ENCODE data around the gene RAB34. TPM values are rescaled to one million over a fixed set of nuclear protein-coding genes. Genes with fewer than 3 reads are reported as not detected.

RAB34 gene
- total RNA-seq: 100 to 1,000 TPM; 165 to 181 TPM

- no peaks in the 10 kb centered on the region for H3K27me3 ChIP-seq (replicated peaks; ENCODE audit: insufficient read depth)
- DNase-seq (ENCODE audit: low spot score): peak; percentile 67
- TF ChIP-seq CTCF (IDR thresholded peaks at IDR 0.05): peak in 2 of 4 experiments; percentile 32 to 40
- TF ChIP-seq POLR2A (IDR thresholded peaks at IDR 0.05): peak; percentile 58
- TF ChIP-seq POLR2AphosphoS5 (IDR thresholded peaks at IDR 0.05): peak; percentile 51
- peak within 1 kb of the TSS; percentile 42 to 43 for H3K4me3 ChIP-seq
- H3K4me1 ChIP-seq (replicated peaks): peaks cover 26% of the 10 kb centered on the region
- H3K9me3 ChIP-seq: no peaks in the 10 kb centered on the region
- intact Hi-C loops (cut with DNase I): no loop called here
- peaks cover 3 to 10% of the 10 kb centered on the region in 2 donors for H3K36me3 ChIP-seq
- peak within 1 kb of the TSS; percentile 83 to 87 for H3K27ac ChIP-seq
- WGBS: 1% methylated on average over 34 of the region's 60 CpGs
Measured at GRCh38 chr17:28717578-28718332, at the start of gene RAB34. Gene RAB34 (minus strand): TSS chr17:28717868. CDS start chr17:28717266, 602 bp downstream.

GRCh38 chr17:28765038-28765437, 47.4 kb upstream of the RAB34 start:
- Histone ChIP-seq H3K9me3 (no peaks in the 10 kb centered on the region), H3K4me1 (replicated peaks) (peaks cover 10% of the 10 kb centered on the region), H3K36me3 (no peaks in the 10 kb centered on the region), H3K4me3 (no peak overlapping the region), H3K27me3 (replicated peaks; ENCODE audit: insufficient read depth) (no peaks in the 10 kb centered on the region), H3K27ac (no peak overlapping the region)
- no peak for DNase-seq (ENCODE audit: low spot score)
- 62% methylated on average over 4 of the region's 4 CpGs for WGBS
- intact Hi-C loops (cut with DNase I): loop anchor here (10.0 kb wide), 1 partner anchor 90 kb away; the partner anchor contains the start of gene ERAL1
- TF ChIP-seq POLR2AphosphoS5 (IDR thresholded peaks at IDR 0.05): no peak
- TF ChIP-seq CTCF (IDR thresholded peaks at IDR 0.05): no peak
- no peak for TF ChIP-seq POLR2A (IDR thresholded peaks at IDR 0.05)

GRCh38 chr17:28763804-28764266, 46.2 kb upstream of the RAB34 start:
- H3K36me3 ChIP-seq: no peaks in the 10 kb centered on the region
- WGBS: 39% methylated on average over 5 of the region's 5 CpGs
- peak; percentile 80 to 93 (median 90) for TF ChIP-seq CTCF (IDR thresholded peaks at IDR 0.05)
- no peak for TF ChIP-seq POLR2A (IDR thresholded peaks at IDR 0.05)
- TF ChIP-seq POLR2AphosphoS5 (IDR thresholded peaks at IDR 0.05): peak; percentile 74

GRCh38 chr17:28763137-28763799, 45.6 kb upstream of the RAB34 start:
- Histone ChIP-seq H3K27ac (no peak overlapping the region), H3K36me3 (no peaks in the 10 kb centered on the region), H3K4me1 (replicated peaks) (peaks cover 10% of the 10 kb centered on the region), H3K9me3 (no peaks in the 10 kb centered on the region), H3K4me3 (no peak overlapping the region), H3K27me3 (replicated peaks; ENCODE audit: insufficient read depth) (no peaks in the 10 kb centered on the region)
- WGBS: 97% methylated on average over 1 of the region's 1 CpG
- DNase-seq (ENCODE audit: low spot score): no peak
- no peak for TF ChIP-seq POLR2AphosphoS5 (IDR thresholded peaks at IDR 0.05)
- TF ChIP-seq POLR2A (IDR thresholded peaks at IDR 0.05): no peak
- no peak for TF ChIP-seq CTCF (IDR thresholded peaks at IDR 0.05)
- intact Hi-C loops (cut with DNase I): loop anchor here (5.0 to 10.0 kb wide), 3 partner anchors 92 to 154 kb away; partner anchors contain the start of genes ERAL1 and FLOT2

More at GRCh38 chr17:28763804-28764266, 46.2 kb upstream of the RAB34 start:
- Histone ChIP-seq H3K4me1 (replicated peaks) (peaks cover 10% of the 10 kb centered on the region), H3K27me3 (replicated peaks; ENCODE audit: insufficient read depth) (no peaks in the 10 kb centered on the region), H3K9me3 (no peaks in the 10 kb centered on the region), H3K27ac (no peak overlapping the region), H3K4me3 (no peak overlapping the region)
- peak; percentile 83 for DNase-seq (ENCODE audit: low spot score)
- intact Hi-C loops (cut with DNase I): loop anchor here (5.0 to 10.0 kb wide), 3 partner anchors 91 to 153 kb away; partner anchors contain the start of genes ERAL1 and FLOT2
